ENCODE results near the gene TRRAP.
"Not testable (repeated sequence)": the region's sequence is repeated elsewhere in the genome, so short reads cannot be mapped to it uniquely, and the experiment has no call there.

The TRRAP gene

DNA sequence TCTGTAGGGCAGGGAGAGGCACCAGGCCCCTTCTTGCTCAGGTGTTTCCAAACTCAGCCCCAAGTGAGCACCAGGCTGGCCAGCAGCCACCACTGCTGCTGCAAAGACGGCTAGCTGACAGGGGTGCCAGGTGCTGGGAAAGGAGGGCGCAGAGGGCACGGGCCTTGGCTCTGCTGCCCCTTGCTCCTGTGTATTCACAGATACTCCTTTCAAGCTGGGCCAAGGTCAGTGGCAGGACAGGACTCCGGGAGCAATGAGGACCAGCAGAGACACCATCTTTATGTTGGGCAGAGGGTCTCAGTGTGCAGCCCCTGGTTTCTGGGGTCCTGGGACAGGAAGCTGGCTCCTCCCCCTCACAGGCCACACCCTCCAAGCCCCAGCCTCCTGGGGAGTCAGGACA is 155.4 kb downstream of the TRRAP start:
- no peak for DNase-seq

GRCh38 chr7:99034932-99035722 is 156.8 kb downstream of the TRRAP start:
- DNase-seq = no peak

DNA sequence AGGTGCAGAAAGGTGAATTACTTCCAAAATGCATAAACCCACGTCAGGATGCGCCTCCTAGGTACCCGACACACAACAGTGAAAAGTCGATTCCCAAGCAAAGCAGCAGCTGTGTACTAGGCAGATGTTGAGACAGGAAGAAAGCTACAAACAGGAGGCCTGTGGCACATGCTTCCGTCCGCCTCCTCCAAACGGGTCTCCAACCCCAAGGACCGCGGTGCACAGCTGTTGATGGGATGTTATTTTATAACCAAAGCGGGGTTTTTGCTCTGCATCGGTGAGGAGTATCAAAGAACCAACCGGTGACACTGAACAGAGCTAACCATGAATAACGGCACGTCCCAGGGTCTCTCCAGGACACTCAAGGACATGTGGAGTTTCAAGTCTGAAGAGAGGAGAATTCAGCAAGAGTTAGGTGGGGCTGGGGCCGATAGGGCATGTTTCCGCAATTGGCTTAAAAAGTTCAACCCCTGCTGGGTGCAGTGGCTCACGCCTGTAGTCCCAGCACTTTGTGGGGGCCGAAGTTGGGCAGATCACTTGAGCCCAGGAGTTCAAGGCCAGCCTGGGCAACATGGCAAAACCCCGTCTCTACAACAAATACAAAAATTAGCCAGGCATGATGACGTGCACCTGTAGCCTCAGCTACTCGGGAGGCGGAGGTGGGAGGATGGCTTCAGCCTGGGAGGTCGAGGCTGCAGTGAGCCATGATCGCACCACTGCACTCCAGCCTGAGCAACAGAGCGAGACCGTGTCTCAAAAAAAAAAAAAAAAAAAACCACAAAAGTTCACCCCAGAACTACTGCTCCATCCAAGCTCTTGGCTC is 157.6 kb downstream of the TRRAP start:
- no peak for DNase-seq

GRCh38 chr7:99036546-99037111 is 158.3 kb downstream of the TRRAP start:
- peak; percentile 2 to 6 for DNase-seq

DNA sequence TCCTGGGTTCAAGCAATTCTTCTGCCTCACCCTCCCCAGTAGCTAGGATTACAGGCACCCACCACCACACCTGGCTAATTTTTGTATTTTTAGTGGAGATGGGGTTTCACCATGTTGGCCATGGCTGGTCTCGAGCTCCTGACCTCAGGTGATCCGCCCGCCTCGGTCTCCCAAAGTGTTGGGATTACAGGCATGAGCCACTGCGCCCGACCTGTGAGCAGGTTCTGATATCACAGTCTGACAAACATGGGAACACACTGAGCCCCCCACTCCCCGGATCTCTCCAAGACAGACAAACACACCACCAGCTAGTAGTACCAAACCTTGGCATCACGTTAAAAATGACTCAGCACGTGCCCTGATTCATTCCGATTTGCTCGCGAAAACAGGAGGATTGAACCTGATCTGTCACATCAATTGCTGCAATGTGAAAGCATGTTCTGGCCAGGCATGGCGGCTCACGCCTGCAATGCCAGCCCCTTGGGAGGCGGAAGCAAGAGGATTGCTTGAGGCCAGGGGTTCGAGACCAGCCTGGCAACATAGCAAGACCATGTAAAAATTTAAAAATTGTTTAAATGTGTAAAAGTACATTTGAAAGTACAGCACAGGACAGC is 159.1 kb downstream of the TRRAP start:
- DNase-seq = no peak

- no peak for DNase-seq
Measured at GRCh38 chr7:99038086-99038855, 159.9 kb downstream of the TRRAP start.

DNA sequence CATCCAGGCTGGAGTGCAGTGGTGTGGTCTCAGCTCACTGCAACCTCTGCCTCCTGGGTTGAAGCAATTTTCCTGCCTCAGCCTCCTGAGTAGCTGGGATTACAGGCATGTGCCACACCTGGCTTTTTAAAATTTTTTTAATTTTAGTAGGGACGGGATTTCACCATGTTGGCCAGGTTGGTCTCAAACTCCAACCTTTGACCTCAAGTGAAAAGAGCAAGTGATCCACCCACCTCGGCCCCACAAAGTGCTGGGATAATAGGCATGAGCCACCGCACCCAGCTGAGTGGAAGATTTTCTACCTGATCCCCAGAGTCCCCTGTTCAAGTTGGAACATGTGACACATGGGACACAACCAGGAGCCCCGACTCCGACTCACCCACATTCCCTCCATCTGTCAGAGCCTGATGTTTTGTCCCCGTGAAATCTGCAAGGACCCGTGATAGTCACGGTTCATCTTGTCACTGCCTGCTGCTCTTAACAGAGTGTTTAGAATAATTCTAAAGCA is 161.1 kb downstream of the TRRAP start:
- DNase-seq = no peak

DNA sequence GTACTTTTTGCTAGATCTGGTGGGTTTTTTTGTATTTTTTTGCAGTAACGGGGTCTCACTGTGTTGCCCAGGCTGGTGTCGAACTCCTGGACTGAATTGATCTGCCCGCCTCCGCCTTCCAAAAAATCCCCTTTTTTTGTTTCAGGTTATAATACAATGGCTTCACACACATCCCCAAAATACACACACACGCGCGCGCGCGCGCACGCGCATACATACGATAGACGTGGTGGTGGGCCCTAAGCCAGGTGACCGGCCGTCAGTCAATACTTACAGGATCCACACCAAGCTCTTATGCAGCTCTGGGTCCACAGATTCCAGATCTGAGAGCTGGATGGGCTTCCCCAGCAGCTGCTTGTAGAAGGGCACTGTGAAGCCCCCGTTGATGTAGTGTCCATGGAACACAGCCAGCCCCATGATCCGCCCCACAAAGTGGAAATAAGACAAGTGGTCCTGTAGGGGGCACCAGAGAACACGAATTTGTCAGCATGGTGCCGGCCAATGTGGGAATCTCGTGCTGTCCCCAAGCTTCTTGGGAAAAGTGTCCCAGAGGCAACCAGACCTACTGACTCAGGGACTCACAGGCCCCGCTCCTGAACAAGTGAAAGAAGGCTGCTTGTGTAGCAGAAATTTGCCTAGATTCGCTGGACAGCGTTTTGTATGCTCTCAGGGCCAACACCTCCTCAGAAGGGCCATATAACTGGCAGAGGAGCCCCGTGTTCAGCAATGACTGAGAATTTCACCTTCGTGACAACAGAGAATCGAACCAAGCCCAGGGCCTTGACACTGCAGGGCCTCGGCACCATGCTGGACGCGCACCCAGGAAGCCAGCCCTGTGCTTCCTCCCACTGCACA is 162.0 kb downstream of the TRRAP start:
- peak; percentile 6 to 49 for DNase-seq

DNA sequence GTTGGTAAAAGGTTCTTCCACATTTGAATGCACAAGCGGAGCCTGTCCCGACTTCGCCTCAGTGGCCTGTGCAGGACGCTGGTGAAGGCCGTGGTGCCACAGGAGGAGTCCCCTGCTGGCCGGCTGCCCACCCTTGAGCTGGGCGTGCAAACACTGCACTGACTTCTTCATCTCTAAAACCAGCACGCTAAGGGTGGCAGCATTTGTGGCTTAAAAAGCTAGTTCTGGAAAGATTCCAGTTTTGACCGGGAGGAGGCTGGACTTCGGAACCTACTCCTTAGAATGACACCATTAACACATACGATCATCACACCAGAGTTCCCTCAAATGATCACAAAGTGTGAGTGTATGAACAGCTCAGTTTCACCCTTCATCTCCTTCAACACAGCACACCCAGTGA is 163.2 kb downstream of the TRRAP start:
- no peak for DNase-seq

GRCh38 chr7:99042957-99043356 is 164.6 kb downstream of the TRRAP start:
- DNase-seq = no peak

DNA sequence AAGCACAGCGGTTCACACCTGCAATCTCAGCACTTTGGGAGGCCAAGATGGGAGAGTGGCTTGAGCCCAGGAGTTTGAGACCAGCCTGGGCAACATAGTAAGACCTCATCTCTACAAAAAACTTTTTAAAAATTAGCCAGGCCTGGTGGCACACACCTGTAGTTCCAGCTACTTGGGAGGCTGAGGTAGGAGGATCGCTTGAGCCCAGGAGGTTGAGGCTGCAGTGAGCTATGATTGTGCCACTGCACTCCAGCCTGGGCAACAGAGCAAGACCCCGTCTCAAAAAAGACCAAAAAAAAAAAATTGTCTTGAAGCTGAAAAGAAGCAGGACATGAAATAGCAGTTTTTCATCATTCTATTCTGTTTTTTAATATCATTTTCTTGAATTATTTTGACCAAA is 166.5 kb downstream of the TRRAP start:
- not testable (repeated sequence) for DNase-seq

- DNase-seq = not testable (repeated sequence)
Measured at GRCh38 chr7:99046262-99046661, 167.9 kb downstream of the TRRAP start.

DNA sequence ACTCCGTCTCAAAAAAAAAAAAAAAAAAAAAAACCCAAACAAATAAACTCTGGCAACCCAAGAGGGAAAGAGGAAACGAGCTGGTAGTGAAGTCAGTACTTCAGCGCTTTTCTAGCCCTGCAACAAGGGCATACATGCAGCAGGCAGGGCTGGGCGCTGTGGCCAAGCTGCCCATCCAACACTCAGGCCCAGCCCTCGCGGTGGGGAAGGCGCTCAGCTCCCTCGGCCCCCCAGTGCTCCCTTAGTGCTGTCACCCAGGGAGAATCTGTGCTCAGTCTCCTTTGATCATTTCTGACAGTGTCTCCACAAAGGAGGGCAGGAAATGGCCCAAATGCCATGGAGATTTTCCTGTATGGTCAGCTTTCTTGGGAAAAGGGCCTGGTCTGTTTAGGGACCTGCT is 168.4 kb downstream of the TRRAP start:
- DNase-seq = no peak

DNA sequence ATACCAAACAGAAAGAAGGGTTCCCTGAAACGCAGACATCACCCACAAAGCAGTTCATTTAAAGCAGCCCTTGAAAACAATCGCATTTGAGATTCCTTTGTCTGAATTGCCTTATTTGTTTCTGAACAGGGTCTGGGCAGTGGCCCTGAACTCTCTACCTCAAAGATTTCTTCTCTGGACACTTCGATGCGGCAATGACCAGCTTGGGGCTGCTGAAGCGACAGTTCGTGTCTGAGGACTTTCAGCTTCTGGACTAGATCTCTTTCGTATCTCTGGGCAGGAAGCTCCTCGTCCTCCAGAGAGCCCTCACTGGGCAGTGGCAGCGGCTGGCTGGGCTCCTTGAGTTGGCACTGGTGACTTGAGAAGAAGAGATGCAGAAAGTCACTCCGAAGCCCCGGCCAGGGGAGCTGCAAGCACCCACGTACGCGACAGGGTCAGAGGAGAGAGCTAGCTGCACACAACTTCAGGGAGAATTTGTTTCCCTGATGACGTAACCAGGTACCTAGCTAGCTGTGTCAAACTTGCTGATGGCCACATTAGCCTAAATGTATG is 169.3 kb downstream of the TRRAP start:
- DNase-seq = no peak

DNA sequence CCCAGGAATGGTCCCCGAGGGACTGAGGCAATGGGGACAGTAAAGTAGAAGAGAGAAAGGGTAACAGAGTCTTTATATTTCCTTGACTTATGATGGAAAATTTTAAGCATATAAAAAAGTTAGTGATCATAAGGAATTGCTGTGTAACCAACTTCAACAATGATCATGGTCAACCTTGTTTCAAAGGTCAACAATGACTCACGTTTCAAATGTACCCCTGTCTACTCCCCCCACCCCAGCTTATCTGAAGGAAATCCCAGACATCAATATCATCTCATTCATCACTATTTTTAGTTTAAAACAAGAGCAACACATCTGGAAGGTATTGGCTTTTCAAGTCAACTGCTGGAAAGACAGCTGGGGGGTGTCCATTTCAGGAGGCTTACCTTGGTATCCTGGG is 172.6 kb downstream of the TRRAP start:
- no peak for DNase-seq

DNA sequence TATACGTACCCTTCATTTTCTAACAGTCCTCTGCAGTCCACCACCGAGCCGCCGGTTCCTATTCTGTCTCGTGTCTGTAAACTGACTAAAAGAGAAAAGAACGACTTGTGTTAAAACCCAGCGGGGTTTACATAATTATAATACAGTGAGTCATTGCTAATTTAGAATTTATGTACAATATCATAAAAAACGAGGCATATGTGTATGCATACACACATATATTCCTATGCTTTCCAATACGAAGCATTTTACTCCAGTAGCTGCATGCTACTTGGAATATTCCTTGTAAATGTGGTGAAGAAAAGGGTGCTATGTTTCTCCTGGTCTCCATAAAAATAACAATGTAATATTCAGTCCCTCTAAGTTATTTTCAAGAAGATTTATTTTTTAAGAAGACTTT is 176.4 kb downstream of the TRRAP start:
- DNase-seq = no peak

- DNase-seq = no peak
Measured at GRCh38 chr7:99061001-99061776, 182.9 kb downstream of the TRRAP start.
